ENCODE data around the gene ATXN3L.

The ATXN3L gene

DNA sequence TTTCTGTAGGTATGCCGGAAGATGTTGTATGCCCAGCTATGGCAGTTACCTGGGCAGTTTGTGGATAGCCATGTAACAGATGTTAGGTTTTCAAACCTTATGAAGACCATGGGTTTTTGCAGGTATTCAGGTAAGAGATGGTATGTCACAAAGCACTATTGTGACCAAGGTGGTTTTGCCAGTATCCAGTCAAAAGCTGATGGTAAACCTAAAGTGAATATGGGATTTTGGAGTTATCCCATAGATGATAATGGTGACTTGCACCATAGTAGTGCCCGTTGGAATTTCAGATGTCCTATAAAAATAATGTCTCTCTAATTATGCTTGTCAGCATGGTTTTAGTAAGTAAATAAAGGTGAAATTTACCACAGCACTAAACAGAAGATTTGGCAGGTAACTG, at the start of gene ATXN3L:
Gene ATXN3L, minus strand, starts transcription at position 101 of the 400 bp plus-strand sequence. CDS start 119 bp downstream, outside the sequence.
- DNase-seq (ENCODE audit: low read depth in 4 of 4, low spot score in 1 of 4) = no peak

DNA sequence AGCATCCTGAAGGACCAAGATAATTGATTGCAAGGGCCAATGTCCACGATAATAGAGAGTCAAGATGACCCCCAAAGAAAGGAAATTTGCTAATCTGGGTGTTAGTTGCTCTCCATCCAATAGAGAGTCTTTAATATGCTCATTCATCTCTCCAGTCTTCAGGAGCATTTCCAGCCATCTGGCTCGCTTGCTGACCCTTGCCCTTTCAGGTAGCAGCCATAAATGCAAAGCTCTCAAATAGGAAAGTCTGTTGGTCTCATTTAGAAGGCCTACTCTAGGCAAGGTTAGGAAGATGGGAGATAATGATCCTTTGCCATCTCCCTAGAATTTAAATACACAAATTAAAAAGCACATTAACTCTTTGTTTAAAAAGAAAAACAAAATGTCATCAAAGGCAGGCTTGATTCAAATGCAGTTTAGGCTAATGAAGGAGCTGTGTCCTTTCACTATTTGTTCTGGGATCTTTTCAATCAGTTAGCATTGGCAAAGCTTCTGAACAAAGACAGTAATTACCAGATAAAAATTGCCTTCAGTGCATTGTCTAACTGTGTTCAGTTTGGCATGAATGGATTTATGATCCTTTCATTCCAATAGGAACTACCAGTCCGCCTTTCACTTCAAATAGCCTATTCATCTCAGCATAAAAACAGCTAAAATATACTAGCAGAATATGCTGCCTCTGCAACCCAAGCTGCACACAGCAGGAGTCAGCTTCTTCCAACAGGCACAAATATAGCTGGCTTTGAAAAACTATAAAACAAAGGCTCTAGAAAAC, 49.6 kb upstream of the ATXN3L start:
- no peak for DNase-seq (ENCODE audit: low read depth in 4 of 4, low spot score in 1 of 4)

DNA sequence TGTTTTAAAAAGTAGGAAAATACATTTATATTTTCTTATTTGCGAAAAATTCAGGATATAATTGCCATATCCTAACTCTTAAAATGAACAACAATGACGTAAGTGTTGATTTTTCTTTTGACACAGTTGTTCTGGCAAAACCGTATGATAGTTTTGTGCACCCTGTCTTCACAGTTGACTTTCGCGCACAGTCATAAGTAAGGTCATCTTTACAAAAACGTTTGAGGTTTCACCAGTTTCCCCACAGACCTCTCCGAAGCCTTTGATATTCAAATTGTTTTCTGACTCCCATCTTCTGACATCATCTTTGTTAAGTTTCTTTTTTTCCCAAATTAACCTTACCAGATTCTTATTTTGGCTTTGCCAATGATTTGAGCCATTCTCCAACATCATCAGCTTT, 48.1 kb upstream of the ATXN3L start:
- no peak for DNase-seq (ENCODE audit: low read depth in 4 of 4, low spot score in 1 of 4)

- DNase-seq (ENCODE audit: low read depth in 4 of 4, low spot score in 1 of 4) = no peak
These were observed 46.8 kb upstream of the ATXN3L start for GRCh38 chrX:13366698-13367097.

GRCh38 chrX:13365161-13365560, 45.3 kb upstream of the ATXN3L start:
- no peak for DNase-seq (ENCODE audit: low read depth in 4 of 4, low spot score in 1 of 4)

- DNase-seq (ENCODE audit: low read depth in 4 of 4, low spot score in 1 of 4) = no peak
These were observed 44.5 kb upstream of the ATXN3L start for GRCh38 chrX:13364230-13364857.

DNA sequence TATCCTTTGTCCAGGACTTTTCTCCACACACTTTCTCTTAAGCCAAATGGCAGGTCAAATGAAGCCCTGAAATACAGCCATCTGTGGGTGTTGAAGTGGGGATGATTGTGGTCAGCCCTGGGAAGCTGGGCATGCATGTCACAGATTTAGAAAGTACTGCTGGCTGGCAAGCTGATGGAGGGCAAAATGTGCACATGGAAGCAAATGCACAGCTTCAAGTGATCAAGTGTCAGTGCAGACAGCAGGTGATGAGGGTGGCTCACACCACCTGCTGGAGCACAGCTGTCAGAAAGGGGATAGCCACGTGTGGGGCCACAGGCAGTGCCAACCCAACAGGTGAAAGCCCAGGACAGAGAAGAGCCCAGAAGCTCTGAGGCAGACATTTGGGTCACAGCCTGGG, 40.3 kb upstream of the ATXN3L start:
- no peak for DNase-seq (ENCODE audit: low read depth in 4 of 4, low spot score in 1 of 4)

DNA sequence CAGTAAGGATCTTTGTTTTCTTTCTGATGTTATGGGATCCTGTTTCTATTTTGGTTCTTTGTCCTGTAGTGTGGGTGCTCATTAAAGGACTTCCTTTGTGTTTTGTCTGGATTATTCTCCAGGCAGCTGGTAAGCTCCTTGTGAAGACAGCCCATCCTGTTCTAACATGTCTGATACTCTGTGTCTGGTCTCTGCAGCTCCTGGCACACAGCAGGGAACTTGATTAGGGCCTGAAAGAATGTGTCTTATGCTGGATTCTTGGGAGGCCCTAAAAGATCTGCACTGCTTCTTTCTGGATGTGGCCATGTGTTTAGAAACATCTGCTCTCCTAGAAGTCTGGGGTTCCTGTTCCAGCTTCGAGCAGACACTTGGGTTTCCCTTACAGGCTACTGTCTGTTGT, 38.1 kb upstream of the ATXN3L start:
- DNase-seq (ENCODE audit: low read depth in 4 of 4, low spot score in 1 of 4) = no peak

DNA sequence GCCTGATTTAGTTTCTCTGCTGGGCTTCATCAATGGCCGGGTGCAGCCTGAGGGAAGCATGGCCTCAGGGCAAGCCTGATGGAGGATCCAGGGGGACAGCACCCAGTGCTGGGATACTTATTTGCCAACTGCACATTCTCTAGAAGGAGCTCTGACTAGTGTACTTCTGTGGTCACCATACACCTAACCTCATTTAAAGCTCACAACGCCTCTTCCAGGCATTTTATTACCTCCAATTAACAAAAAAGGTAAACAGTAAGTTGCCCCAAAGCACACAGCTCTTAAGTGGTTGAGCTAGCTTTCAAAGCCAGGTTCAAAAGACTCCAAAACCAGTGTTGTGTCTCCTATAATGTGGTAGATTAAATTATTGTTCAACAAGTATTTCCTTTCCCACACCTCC, 26.8 kb upstream of the ATXN3L start:
- no peak for DNase-seq (ENCODE audit: low read depth in 4 of 4, low spot score in 1 of 4)

GRCh38 chrX:13345438-13345837, 25.6 kb upstream of the ATXN3L start:
- DNase-seq (ENCODE audit: low read depth in 4 of 4, low spot score in 1 of 4) = no peak

- no peak for DNase-seq (ENCODE audit: low read depth in 4 of 4, low spot score in 1 of 4)
These were observed 25.2 kb upstream of the ATXN3L start for GRCh38 chrX:13345037-13345436.

GRCh38 chrX:13341491-13342101, 21.7 kb upstream of the ATXN3L start:
- no peak for DNase-seq (ENCODE audit: low read depth in 4 of 4, low spot score in 1 of 4)

DNA sequence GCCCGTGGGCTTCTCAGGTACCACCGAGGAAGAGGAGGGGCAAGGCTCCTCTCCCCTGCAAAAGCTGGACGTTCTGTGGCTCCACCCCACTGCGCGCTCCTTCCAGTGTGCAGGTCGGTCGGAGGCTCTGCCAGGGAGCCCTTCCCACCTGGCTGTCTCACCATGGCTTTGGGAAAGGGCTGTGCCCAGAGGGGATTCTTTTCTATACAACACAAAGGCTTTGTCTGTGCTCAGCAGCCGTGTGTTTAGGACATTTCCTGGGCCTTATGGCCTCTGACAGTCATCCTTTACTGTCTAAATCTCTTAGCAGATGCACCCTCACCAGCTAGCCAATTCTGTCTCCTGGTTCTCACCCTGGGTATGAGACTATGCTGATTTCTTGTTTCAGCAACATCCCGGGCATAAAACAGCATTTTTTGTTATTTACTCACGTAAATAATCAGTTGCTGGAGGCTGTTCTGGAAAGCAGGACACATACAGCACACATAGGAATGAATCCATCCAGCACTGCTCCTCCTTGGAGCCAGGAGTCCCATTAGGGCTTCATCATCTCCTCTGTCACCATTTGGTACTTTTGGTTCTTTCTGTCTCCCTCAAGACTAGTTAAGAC, 20.4 kb upstream of the ATXN3L start:
- no peak for DNase-seq (ENCODE audit: low read depth in 4 of 4, low spot score in 1 of 4)

DNA sequence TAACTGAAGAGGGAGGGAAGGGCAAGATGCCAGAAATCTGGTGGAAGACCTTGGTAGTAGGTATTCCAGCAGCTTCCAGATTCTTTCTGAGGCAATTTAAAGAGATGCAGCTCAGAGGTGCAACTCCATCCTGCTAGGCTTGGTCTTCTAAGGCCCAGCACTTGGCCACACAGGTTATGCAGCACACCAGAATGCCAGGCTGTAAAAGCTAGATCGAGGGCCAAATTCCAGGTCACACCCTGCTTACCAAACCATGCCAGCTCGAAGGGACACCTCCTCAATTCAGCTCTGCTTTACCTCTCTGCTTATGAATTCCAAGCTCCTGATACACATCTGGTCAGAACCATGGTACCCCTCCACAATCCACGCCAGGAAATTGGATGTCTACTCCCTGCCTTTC, 19.8 kb upstream of the ATXN3L start:
- no peak for DNase-seq (ENCODE audit: low read depth in 4 of 4, low spot score in 1 of 4)

DNA sequence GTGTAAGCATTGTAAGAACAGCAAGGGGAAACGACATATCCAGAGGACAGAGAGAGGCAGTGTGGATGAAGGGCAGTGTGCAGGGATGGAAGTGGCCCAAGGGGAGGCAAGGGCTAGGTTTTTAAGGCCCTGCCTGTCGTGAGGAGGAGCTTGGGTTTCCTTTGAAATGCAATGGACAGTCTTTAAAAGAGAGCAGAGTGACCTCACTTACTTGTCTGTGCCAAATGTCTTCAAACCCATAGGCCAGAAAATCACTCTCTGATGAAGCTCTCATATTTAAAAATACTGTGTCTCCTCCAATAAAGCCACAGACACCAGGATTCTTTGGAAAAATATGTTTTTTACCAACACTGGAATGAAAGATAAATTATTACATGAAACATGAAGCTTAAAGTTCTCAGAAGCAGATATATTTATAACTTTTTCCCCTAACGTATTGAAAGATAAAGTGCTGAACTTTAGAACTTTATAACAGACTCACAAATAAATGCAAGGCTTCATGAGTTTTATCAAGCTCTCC, 19.2 kb upstream of the ATXN3L start:
- DNase-seq (ENCODE audit: low read depth in 4 of 4, low spot score in 1 of 4) = no peak

DNA sequence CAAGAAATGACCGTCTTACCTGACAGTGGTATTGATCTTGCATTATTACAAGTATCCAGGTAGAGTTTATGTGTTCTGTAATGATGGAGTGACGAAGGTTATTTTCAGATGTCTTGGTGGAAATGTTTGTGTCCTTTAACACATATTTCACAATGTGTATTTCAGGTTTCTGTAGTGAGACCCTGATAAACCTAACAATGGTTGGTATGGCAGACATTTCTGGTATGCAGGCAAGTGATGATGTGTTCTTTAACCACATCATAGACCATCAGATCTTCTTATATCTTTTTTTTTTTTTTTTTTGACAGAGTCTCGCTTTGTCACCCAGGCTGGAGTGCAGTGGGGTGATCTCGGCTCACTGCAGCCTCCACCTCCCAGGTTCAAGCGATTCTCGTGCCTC, 14.6 kb upstream of the ATXN3L start:
- no peak for DNase-seq (ENCODE audit: low read depth in 4 of 4, low spot score in 1 of 4)

DNA sequence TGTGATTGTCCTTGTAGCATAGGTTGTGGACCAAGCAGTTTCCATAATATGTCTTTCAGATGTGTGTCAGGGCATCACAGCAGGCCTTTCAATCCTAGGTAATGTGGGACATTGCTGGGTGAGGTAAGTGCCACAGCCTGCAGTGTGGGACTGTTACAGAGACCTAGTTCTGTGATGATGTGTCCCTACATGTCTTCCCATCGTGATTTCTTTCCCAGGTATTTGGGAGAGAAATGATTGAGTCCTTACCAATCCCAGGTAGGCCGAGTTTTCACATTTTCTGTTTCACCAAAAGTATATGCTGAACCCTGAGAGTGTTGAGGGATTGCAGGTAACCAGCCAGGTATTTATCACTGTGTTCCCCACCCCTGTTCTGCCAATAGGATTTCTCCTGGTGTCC, 10.6 kb upstream of the ATXN3L start:
- no peak for DNase-seq (ENCODE audit: low read depth in 4 of 4, low spot score in 1 of 4)

DNA sequence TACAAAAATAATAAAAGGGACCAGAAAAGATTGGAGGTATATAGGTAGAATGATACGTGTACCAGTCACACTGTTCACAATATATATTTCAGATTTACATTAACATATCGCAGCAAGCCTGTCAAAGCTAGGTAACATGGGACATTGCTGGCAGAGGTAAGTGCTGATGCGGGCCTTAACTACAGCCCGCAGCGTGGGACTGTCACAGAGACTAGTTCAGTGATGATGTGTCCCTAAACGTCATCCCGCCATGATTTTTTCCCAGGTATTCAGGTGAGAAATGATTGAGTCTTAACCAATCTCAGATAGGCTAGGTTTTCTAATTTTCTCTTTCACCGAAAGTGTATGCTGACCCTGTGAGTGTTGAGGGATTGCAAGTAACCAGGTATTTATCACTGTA, 7.8 kb upstream of the ATXN3L start:
- DNase-seq (ENCODE audit: low read depth in 4 of 4, low spot score in 1 of 4) = no peak

DNA sequence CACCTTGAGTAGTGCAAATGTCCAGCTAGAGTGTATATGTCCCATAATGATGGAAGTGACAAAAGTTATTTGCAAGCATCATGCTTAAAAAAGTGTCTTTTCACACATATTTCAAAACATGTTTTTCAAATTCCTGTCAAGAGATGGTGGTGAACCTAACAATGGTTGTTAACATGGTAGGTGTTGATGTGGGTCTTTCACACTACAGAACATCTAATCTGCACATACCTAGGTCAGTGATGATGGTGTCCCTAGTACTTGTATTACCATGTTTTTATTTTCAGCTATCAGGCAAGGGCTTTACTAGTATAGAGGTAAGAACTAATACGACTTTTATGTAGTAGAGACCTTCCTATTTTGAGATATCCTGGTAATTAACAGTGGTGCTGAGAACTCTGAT, 3.4 kb upstream of the ATXN3L start:
- DNase-seq (ENCODE audit: low read depth in 4 of 4, low spot score in 1 of 4) = no peak

GRCh38 chrX:13317366-13317765, 2.5 kb downstream of the ATXN3L start:
- no peak for DNase-seq (ENCODE audit: low read depth in 4 of 4, low spot score in 1 of 4)

DNA sequence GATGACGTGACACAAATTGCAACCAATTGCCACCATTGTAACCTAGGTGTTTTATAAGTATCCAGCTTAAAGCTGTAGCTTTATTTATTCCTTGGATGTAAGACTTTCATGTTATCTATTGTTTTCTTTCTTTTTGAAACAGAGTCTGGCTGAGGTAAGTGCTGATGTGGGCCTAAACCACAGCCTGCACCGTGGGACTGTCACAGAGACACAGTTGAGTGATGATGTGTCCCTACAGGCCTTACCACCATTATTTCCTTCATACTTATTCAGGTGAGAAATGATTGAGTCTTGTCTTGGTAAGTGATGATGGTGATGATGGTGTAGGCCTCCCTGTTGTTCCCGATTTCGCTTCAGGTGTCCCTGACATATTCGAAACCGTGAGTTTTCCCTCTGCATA, 8.3 kb downstream of the ATXN3L start:
- no peak for DNase-seq (ENCODE audit: low read depth in 4 of 4, low spot score in 1 of 4)

- no peak for DNase-seq (ENCODE audit: low read depth in 4 of 4, low spot score in 1 of 4)
These were observed 10.2 kb downstream of the ATXN3L start for GRCh38 chrX:13309631-13310030.

Data from stimulated activated CD4-positive, alpha-beta T cell treated with anti-CD3 and anti-CD28 coated beads, Interleukin-1b, Interleukin-23, amount 100 ng/mL, for 24 hours (primary cell).